Thyroid gland (tissue), 4 donors: ENCODE measurements around the gene ACTR5. TPM values are rescaled to one million over a fixed set of nuclear protein-coding genes. Genes with fewer than 3 reads are reported as not detected.

Experiments
- DNase-seq, 2 donors: peaks; one replicate each; pipeline ENCODE4 v3.0.0-alpha.2; 2019
- H3K27ac ChIP-seq, 3 donors: fragments of 200-600 bp; sonication (generic); 1 replicate in 2 of 3; 2 replicates in 1 of 3; pipeline ENCODE4 v1.5.1; 2016 to 2019; ENCODE audit warnings: mild to moderate bottlenecking in 1 of 3, moderate library complexity in 1 of 3
- H3K27me3 ChIP-seq: fragments of 200-600 bp; sonication (generic); one replicate; pipeline ENCODE4 v1.5.1; 2019
- H3K36me3 ChIP-seq, 2 donors: fragments of 200-600 bp; sonication (generic); one replicate each; pipeline ENCODE4 v1.5.1; 2016 to 2019
- H3K4me1 ChIP-seq, 2 donors: fragments of 200-600 bp; sonication (generic); one replicate each; pipeline ENCODE4 v1.5.1; 2017 to 2019
- H3K4me3 ChIP-seq, 3 donors: fragments of 200-600 bp; sonication (generic); replicated peaks in 1 of 3; 1 replicate in 2 of 3; 2 replicates in 1 of 3; pipeline ENCODE4 v1.5.1; 2016; ENCODE audit warnings: mild to moderate bottlenecking in 1 of 3
- H3K9me3 ChIP-seq: fragments of 200-600 bp; sonication (generic); one replicate; pipeline ENCODE4 v1.5.1; 2017
- POLR2A ChIP-seq, 2 donors: fragments of 450-650 bp; IDR thresholded peaks; one replicate each; pipeline ENCODE4 v1.6.1; 2017; ENCODE audit warnings: antibody characterized with exemption in 2 of 2, mild to moderate bottlenecking in 2 of 2, moderate library complexity in 1 of 2
- WGBS, 2 donors: methylation state at CpG; one replicate each; pipeline ENCODE4 v1.1.5; 2017; 5-methylcytosine and 5-hydroxymethylcytosine counted together
- intact Hi-C: fragments of 100-400 bp; cut with DNase I; formaldehyde crosslinking; loops from one replicate; pipeline ENCODE4 v1.15.1; 2023
- small RNA-seq: library from RNA; depleted of rRNA; stranded (forward); fragments of <200 nt; gene quantifications from one replicate; pipeline ENCODE3, GENCODE V24; 2016
- total RNA-seq, 4 donors: library from RNA; depleted of rRNA; stranded (reverse); fragments of >200 nt; gene quantifications; one replicate each; pipeline ENCODE4 v1.2.3, GENCODE V29; 2016
- TF ChIP-seq, protein P1 (sequence below), 6 experiments: fragments of 200-600 bp in 3 of 6; fragments of 450-650 bp in 3 of 6; sonication (generic) in 3 of 6; IDR thresholded peaks; one replicate each; pipeline ENCODE4 v1.5.1; 2016 to 2019; ENCODE audit warnings: antibody characterized with exemption in 6 of 6, mild to moderate bottlenecking in 2 of 6, inconsistent platforms in 1 of 6, moderate library complexity in 1 of 6

ACTR5 gene
- total RNA-seq, 4 donors from 2014 or later, result 6.9 to 14.4 (median 10.4) TPM

DNA sequence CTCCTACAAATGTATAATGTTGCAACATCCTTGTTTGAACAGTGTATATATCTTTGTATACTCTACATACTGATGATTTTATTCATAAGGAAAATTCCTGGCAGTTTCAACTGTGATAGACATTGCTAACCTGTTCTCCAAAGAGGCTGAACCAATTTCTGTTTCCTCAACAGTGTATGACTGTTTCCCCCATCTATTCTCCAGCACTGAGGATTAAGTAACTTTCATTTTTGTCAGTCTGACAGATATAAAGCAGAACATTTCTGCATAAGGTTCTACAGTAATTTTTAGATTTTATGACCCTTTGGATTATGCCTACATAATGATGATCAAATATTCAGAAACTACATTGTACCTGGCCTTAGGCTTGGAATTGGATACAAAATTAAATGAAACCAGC lies 67.2 kb downstream of the ACTR5 start:
- Histone ChIP-seq H3K27ac (no peak overlapping the region), H3K27me3 (no peaks in the 10 kb centered on the region), H3K4me3 (no peak overlapping the region), H3K9me3 (no peaks in the 10 kb centered on the region), H3K4me1 (no peaks in the 10 kb centered on the region), H3K36me3 (no peaks in the 10 kb centered on the region)
- no peak for DNase-seq
- TF ChIP-seq, protein P1, sequence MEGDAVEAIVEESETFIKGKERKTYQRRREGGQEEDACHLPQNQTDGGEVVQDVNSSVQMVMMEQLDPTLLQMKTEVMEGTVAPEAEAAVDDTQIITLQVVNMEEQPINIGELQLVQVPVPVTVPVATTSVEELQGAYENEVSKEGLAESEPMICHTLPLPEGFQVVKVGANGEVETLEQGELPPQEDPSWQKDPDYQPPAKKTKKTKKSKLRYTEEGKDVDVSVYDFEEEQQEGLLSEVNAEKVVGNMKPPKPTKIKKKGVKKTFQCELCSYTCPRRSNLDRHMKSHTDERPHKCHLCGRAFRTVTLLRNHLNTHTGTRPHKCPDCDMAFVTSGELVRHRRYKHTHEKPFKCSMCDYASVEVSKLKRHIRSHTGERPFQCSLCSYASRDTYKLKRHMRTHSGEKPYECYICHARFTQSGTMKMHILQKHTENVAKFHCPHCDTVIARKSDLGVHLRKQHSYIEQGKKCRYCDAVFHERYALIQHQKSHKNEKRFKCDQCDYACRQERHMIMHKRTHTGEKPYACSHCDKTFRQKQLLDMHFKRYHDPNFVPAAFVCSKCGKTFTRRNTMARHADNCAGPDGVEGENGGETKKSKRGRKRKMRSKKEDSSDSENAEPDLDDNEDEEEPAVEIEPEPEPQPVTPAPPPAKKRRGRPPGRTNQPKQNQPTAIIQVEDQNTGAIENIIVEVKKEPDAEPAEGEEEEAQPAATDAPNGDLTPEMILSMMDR (IDR thresholded peaks at IDR 0.05), result no peak
- TF ChIP-seq POLR2A (IDR thresholded peaks at IDR 0.05), result no peak
- intact Hi-C loops, result no loop called here

DNA sequence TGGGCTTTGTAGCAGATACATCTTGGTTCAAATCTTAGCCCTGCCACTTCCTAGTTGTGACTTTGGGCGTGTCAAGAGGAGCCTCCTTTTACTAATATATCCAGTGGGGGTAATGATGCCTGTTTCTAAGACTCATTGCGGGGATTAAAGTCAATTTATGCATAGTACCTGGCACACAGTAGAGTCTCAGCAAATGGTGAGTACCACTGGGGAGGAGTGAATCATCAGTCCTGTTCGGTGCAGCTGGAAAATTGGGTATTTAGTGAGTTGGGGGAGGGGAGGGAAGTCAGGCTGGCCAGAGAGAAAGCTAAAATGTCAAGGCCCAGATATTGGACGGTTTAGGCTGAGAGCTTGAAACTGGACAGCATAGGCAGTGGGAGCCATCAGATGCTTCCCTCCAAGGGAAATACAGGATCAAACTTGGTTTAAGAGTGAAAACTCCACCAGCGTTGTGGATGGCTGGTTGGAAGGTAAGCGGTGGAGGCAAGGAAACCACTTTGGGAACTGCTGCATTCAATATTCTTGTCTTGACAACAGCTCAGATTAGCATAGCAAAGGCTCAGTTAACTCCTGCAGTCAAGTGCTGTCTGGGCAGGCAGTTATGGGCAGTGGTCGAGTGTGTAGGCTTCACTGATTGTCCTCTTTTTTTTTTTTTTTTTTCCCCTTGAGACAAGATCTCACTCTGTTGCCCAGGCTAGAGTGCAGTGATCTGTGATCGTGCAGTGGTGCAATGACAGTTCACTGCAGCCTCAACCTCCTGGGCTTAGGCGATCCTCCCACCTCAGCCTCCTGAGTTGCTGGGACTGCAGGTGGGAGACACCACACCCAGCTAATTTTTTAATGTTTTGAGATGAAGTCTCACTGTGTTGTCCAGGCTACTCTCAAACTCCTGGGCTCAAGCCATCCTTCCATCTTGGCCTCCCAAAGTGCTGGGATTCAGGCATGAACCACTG lies 70.1 kb downstream of the ACTR5 start:
- no peaks in the 10 kb centered on the region for H3K27me3 ChIP-seq
- intact Hi-C loops, result no loop called here
- 74 to 78% methylated on average over 9 of the region's 9 CpGs for WGBS, 2 donors
- no peak overlapping the region for H3K27ac ChIP-seq
- no peaks in the 10 kb centered on the region for H3K9me3 ChIP-seq
- no peaks in the 10 kb centered on the region for H3K36me3 ChIP-seq
- H3K4me3 ChIP-seq, result no peak overlapping the region
- H3K4me1 ChIP-seq, result no peaks in the 10 kb centered on the region
- DNase-seq, result no peak
- TF ChIP-seq POLR2A (IDR thresholded peaks at IDR 0.05), result no peak
- TF ChIP-seq, protein P1 (IDR thresholded peaks at IDR 0.05), result no peak

Small RNA genes within 50 kb of the gene (small RNA-seq; reads per million reads assigned to genes)
- gene RF00017, result not detected

Other genes with a start within 250 kb of the ACTR5 start
- gene ADIG, start 167.3 kb upstream of the ACTR5 start, total RNA-seq, result 1 to 10 TPM in 1 of 4 donors, not detected in 3; 1.6 TPM
- under 1 TPM in 1 of 4 donors, not detected in 3; 0.11 TPM for gene ARHGAP40, start 146.7 kb upstream of the ACTR5 start, total RNA-seq
- not detected for gene SLC32A1, start 24.0 kb upstream of the ACTR5 start, total RNA-seq
- gene PPP1R16B, start 57.2 kb downstream of the ACTR5 start, total RNA-seq, result 10 to 100 TPM in 2 of 4 donors, 1 to 10 TPM in 2; 6.3 to 14.4 (median 9.0) TPM
- gene FAM83D, start 178.0 kb downstream of the ACTR5 start, total RNA-seq, result 1 to 10 TPM in 1 of 4 donors, under 1 TPM in 3; 0.67 to 3.4 (median 0.86) TPM
- 10 to 100 TPM; 16.1 to 17.9 (median 16.4) TPM for gene DHX35, start 213.9 kb downstream of the ACTR5 start, total RNA-seq